GM18909 (cell line): Measurements from ENCODE around the gene MYH9.
"Not testable (repeated sequence)": the region's sequence is repeated elsewhere in the genome, so short reads cannot be mapped to it uniquely, and the experiment has no call there.

ENCODE experiments used
- ATAC-seq: cut with Tn5 transposase; IDR thresholded peaks from one replicate; pipeline ENCODE4 v1.9.1; 2021; ENCODE audit warnings: mild to moderate bottlenecking; ENCODE audit not compliant: unreplicated experiment, poor library complexity

The MYH9 gene

DNA sequence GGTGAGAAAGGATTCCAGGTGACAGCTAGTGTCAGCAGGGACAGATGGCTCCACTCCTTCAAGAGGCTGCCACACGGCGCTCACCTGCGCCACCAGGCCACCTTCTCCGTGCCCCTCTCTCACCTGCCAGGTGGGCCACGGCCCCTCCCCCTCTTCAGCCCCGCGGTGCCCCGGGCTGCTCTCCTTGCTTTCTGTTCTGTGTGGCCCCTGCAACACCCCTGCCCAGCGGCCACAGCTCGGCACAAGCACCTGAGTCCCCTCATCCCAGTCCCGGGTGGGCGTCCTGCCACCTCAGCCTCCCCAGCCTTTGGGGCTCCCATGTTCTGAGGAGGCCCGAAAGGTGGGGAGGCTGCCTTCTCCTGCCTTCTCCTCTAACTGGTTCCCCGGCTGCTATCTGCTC lies 88.5 kb downstream of the MYH9 start:
- no peak for ATAC-seq

DNA sequence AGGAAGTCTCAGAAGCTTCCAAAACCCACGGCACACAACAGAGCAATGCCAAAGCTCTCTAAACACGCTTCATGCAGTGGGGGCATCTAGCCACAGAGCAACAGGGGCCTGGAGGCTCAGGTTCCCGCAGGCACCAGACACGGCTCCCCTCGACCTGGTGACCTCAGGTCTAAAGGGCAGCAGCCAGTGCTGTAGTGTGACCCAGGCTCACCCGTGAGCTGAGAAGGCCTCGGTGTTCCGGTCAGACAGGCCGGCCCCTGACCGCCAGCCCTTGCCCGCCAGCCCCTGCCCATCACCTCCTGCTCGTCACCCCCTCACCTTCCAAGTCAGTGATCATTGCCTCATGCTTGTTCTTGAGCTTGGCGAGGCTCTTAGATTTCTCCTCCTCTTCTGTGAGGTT lies 89.2 kb downstream of the MYH9 start:
- no peak for ATAC-seq

DNA sequence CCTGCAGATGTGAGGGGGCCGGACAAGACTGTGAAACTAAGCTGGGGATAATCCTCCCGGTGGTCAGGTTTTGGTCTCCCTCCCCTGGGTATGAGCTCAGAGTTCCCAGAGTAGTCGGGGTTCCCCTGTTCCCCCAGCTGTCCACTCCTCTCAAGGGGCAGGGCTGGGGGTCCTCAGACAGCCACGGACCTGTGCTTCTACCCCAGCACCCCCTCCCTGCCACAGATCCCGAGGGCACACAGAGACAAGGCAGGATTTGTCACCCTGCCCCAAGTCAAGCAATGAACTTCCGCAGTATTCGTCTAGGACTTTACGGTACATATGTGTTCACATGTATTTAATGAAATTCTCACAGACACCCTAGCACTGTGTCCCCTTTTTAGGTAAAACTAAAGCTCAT lies 89.6 kb downstream of the MYH9 start:
- ATAC-seq: no peak

DNA sequence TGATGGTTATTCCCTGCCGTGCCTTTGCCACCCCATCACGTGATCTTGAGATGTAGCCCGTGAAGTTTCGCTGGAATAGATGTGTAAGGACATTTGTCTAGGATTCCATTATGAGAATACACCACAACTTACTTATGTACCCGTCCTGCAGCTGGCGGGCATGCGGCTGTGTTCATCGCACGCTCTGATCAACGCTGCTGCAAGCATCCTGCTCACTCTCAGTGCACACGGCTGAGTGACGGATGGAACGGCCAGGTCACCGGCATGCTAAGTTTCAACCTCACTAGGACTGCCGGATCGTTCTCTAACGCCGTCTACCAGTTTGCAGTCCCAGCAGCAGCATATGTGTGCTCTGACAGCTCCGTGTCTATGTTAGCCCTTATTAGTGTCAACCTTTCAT lies 90.2 kb downstream of the MYH9 start:
- ATAC-seq: no peak

DNA sequence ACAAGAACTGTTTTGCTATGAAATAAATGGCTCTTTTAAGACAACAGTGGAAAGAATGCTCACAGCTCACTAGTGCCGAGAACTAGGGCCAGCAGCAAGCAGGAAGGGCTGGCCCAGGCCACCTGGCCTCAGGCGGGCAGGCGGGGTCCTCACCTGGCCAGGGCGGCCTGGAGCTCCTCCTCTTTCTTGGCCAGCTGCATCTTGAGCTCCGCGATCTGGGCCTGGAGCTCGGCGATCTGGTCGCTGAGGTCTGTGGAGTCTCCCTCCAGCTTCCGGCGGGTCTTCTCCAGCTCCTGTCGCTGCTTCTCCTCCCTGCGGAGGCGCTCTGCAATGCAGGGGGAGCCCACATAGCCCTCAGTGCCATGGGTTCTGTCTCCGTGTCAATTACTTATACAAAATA lies 91.1 kb downstream of the MYH9 start:
- no peak for ATAC-seq

DNA sequence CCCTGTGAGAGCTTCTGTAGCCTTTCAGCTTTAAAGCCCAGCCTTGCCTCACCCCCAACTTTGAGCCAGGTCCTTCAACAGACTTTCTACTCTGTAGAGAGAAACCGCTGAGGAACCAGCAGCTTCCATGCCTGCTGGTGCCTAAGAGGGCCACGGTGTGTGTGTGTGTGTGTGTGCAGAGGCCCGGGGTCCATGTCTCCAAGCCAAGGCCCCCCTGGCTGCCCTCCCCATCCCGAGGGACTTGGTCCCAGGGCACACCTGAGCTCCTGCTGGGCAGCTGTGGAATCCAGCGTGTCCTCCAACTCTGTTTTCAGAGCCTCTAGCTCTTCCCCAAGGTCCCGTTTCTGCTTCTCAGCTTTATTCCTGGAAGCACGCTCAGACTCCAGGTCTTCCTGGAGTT lies 92.5 kb downstream of the MYH9 start:
- ATAC-seq: no peak

DNA sequence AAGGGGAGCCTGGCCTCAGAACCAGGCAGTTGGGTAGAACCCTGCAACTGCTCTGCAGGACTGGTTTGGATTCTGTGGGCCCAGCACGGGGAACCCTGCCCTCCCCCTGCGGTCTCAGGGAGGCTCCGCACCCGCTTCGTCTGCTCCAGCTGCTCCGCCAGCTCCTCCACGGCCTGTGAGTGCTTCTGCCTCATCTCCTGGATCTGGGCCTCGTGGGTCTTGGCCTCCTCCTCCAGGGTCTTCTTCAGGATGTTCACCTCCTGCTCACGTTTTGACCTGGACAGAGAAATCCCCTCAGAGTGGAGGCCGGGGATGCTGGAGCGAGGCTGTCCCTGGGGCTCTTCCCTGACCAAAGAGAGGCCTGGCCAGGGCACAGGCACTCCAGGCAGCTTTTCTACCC lies 93.0 kb downstream of the MYH9 start:
- no peak for ATAC-seq

DNA sequence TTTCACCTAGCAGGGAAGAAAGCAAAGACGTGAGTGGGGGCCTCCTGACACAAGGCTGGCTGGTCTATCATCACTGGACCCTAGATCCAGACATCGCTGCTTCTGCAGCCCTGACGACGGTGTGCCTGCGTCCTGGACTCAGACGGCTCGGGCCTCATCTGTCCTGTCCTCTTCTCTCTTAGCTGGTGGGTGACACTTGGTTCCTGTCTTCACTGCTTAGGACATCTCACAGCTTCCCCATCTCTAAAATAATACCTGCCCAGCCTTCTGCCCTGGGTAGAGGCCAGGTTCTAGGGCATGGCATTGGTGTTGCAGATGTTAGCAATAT lies 93.5 kb downstream of the MYH9 start:
- no peak for ATAC-seq

DNA sequence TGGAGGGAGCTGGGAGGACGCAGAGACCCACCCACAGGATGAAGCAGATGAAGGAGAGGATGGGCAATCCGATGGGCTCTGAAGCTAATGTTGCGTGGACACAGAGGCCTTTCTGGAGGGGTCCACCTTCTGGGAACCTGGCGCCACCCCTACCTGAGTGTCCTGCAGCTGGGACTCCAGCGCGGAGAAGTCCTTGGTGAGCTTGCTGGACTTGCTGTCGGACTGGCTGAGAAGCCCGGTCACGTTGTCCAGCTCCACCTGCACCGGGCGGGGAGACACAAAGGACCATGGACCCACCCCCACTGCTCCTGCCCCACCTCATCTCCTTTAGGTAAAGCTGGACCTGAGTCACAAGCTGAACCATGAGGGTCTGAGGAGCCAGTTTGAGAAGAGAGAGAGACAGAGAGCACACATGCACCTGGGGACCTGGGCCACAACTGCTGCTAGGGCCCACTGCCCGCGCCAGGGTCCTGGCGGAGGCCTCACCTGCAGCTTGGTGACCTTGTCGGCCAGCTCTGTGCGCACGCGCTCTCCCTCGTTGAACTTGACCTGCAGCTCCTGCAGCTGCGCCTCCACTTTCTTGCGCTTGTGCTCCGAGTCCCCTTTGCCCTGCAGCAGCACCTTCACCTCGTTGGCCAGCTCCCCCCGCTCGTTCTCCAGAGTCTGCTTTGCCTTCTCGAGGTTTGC lies 94.0 kb downstream of the MYH9 start:
- no peak for ATAC-seq

DNA sequence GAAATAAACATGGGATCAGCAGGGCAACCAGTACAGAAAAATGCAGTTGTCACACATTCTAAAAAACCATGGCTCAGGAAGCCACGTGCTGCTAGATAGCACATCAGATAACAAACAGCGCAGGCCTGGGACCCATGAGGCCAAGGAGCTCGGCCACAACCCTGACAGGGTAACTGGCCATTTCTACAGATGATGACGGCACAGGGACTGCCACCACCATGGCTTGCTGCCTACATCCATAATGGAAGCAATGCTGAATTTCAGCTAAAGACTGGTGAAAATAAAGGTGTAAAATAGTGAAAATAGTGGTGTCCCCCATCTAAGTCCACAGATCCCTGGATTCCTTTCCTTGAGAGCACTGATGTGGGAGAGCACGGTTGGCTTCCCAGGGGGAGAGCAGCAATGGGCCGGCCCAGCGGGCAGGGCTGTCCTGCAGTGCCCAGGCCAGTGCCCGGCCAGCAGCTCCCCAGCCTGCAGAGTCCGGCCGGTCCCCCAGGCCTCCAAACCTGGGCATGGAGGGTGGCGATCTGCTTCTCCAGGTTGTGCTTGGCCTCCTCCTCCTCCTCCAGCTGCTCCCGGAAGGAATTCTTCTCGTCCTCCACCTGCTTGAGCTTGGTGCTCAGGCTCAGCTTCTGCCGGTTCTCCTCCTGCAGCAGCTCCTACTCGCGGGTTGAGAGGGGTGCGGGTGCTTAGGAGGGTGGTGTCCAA lies 94.8 kb downstream of the MYH9 start:
- no peak for ATAC-seq

DNA sequence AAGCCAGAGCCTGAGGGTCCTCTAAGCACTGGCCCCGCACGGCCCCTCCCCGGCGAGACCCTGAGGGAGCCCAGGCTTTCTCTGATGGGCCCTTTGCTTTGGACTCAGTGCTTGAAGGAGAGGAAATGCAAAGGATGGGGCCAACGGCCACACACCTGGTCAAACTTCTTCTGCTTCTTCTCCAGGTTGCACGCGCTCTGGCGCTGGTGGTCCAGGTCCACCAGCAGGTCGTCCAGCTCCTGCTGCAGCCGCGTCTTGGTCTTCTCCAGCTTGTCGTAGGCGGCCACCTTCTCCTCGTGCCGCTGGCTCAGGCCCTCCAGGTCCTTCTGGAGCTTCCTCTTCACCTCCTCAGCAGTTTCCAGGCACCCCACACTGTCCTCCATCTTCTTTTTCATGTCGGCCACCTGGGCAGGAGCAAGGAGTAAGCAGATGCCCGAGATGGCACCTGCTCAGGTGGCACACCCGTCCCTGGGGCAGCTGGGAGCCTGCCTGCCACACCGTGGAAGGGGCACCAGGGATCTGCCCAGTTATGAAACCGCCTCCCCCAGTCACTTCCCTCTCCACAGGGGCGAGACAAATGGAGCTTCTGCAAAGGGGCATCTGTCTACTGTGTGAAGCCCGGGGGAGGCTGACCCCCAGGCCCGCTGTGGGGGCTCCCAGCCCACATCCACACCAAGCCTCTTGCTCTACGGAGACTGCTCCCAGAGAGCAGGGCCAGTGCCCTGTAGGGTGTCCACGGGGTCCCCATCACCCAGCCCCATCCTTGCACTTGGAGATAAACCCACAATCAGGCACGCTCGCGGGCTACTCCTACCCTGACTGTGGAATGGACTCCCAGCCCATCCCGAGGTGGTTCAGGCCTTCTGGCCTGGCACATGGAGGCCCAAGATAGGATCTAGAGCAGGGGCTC lies 95.7 kb downstream of the MYH9 start:
- no peak for ATAC-seq

DNA sequence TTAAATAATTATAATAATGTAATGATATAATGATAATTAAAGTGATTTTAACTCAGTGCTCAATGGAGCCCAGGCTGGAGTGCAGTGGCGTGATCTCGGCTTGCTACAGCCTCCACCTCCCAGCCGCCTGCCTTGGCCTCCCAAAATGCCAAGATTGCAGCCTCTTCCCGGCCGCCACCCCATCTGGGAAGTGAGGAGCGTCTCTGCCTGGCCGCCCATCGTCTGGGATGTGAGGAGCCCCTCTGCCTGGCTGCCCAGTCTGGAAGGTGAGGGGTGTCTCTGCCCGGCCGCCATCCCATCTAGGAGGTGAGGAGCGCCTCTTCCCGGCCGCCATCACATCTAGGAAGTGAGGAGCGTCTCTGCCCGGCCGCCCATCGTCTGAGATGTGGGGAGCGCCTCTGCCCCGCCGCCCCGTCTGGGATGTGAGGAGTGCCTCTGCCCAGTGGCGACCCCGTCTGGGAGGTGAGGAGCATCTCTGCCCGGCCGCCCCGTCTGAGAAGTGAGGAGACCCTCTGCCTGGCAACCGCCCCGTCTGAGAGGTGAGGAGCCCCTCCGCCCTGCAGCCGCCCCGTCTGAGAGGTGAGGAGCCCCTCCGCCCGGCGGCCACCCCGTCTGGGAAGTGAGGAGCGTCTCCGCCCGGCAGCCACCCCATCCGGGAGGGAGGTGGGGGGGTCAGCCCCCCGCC lies 97.2 kb downstream of the MYH9 start:
- ATAC-seq: not testable (repeated sequence)

DNA sequence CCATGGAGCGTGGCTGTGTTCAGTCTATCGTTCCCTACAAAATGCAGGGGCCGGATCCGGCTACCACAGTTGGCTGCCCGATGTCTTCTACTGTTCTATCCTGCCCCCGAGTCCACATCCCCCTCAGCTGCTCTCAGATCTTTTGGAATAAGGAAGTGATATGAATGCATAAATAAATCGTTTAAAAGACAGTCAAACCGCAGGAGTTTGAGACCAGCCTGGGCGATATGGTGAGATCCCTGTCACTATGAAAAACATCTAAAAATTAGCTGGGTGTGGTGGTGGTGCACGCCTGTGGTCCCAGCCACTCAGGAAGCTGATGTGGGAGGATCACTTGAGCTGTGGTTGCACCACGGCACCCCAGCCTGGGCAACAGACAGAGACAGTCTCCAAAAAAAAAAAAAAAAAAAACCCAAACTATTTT lies 97.8 kb downstream of the MYH9 start:
- not testable (repeated sequence) for ATAC-seq

DNA sequence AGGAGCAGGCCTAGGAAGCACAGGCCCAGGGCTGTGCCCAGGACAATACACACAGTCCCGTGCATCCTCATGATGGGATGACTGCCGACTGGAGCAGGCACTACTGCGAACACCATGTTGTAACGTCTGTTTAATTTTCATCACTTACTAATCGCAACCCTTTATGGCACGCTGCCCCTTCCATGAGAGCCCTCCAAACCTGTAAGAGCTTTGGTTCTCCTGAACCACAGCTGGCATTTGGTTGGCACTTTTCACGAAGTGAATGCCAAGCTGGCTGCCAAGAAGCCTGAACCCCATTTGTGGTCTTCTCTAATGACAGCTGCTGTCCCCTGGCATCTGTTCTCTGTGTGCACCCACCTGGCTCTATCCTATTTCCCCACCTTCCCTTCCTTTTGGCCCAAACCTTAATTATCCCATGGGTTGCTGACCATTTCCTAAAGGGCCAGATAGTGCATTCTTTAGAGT lies 98.3 kb downstream of the MYH9 start:
- no peak for ATAC-seq

DNA sequence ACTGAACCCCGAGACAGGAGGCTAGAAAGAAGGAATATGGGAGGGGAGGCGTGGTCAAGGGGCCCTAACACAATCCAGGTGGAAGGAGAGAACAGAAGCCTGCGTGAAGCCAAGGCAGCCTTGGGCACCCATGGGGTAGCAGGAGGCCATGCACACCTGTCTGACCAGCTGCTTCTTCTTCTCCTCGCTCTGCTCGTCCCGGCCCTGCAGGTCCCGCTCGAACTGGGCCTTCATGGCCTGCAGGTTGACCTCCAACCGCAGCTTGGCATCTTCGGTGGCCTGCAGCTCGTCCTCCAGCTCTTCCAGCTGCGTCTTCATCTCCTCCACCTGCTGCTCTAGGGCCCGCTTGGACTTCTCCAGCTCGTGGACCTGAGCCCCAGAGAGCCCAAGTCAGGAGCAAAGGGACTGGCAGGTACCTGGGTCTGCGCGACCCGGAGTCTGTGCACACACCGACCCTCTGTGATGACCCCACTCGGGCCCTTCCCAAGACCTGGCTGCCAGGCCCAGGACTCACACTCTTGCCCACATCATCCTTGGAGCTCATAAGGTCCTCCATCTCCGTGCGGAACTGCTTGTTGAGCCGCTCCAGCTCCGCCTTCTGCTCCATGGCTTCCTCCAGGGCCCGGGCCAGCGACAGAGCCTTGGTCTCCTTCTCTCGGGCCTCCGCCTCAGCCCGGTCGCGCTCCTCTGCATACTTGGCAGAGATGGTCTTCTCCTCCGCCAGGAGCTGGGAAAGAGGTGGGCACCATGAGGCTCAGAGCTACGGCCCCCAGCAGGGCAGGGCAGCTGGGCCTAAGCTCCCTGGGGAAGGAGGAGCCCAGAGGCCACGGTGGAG lies 99.0 kb downstream of the MYH9 start:
- ATAC-seq: no peak

DNA sequence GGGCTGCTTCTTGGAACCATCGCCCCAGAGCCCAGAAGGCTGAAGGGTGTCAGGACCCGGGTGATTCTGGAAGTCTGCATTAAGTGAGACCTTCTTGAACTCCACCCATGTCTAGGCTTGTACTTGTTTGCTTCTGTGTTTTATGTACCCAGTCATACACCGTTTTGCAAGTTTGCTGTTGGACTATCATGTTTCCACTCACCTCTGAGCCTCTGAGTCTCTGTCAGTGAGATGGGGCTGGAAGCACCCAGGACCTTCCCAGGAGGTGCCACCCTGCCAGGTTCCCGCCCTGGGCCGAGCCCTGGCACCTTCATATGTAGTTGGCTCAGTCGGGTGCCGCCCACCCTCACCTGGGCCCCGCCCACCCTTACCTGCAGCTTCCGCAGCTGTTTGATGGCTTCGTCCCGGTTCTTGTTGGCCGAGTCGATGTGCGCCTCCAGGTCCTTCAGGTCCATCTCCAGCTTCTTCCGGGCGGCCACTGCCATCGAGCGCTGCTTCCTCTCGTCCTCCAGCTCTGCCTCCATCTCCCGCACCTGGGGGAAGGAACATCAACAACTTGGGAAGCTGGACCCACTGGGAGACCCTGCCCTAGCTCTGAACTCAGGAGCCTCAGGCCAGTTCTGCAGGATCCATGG lies 99.8 kb downstream of the MYH9 start:
- no peak for ATAC-seq

DNA sequence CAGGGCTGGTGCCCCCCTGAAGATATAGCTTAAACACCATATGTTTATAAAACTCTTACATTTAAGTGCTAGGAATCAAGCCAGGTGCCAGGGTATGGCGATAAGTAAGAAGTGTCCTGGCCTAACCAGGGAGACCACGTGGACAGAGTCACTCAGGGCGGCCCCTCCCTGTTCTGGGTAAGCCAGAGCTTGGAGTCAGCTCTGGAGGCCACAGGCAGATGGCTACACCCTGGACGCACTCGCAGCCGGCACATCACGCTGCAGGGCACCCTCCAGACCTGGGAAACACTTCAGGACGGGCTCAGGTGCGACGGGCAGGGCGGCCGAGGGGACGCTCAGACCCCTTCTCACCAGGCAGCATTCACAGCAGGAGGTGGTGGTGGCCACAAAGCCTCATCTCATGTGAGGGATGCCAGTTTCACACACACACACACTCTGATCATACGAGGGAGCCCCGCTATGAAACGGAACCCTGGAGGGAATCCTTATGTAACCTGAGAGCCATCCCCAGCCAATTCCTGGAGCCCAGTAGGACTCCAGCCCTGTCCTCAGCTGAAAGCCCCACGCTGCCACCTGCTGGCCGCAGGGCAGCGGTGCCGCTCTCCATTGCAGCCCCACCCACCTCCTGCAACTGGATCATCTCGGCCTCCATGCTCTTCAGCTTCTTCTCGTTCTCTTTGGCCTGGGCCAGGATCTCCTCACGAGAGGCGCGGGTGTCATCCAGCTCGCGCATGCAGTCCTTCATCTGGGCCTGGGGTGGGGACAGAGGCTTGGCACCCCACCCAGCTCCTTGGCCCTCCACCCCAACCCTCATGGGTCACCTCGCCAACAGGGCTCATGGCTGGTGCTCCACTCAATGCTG lies 101.4 kb downstream of the MYH9 start:
- no peak for ATAC-seq

DNA sequence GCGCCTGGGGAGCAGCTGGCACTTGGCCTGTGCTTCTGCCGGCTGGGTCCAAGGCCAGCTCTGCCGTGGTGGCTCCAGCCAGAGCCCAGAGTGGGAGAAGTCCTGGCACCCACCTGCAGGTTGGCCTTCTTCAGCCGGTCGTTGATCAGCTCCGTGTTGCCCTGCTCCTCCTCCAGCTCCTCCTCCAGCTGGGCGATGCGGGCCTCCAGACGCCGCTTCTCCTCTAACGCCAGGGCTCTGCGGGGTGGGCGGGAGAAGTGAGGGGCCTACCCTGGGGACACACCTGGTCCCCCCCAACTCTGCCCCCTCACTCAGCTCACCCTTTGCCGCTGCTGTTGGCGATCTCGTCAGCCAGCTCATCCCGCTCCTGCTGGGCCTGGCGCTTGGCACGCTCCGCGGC lies 102.2 kb downstream of the MYH9 start:
- ATAC-seq: no peak
